Tibial nerve (tissue), 4 donors: ENCODE results near the gene ATP2B3. TPM values are rescaled to one million over a fixed set of nuclear protein-coding genes. Genes with fewer than 3 reads are reported as not detected.

Source experiments
- DNase-seq, 2 donors: peaks; one replicate each; pipeline ENCODE4 v3.0.0-alpha.2; 2019; ENCODE audit warnings: low spot score in 2 of 2
- H3K27ac ChIP-seq, 4 donors: fragments of 200-600 bp; sonication (generic) in 3 of 4; one replicate each; pipeline ENCODE4 v1.5.1; 2017 to 2019; ENCODE audit warnings: mild to moderate bottlenecking in 1 of 4
- H3K27me3 ChIP-seq, 2 donors: fragments of 200-600 bp; sonication (generic) in 1 of 2; one replicate each; pipeline versions ENCODE4 v1.5.1 to v1.6.0; 2017 to 2019
- H3K36me3 ChIP-seq, 3 donors: fragments of 200-600 bp; sonication (generic); one replicate each; pipeline ENCODE4 v1.5.1; 2018 to 2019
- H3K4me1 ChIP-seq, 4 donors: fragments of 200-600 bp; sonication (generic) in 3 of 4; one replicate each; pipeline ENCODE4 v1.5.1; 2017 to 2019
- H3K4me3 ChIP-seq, 4 donors: fragments of 200-600 bp; sonication (generic) in 3 of 4; one replicate each; pipeline ENCODE4 v1.5.1; 2017 to 2019; ENCODE audit warnings: mild to moderate bottlenecking in 1 of 4, moderate library complexity in 1 of 4
- H3K9me3 ChIP-seq, 4 donors: fragments of 200-600 bp; sonication (generic) in 3 of 4; one replicate each; pipeline ENCODE4 v1.5.1; 2017 to 2019
- CTCF ChIP-seq, 5 experiments: fragments of 200-600 bp in 3 of 5; fragments of 450-650 bp in 2 of 5; sonication (generic) in 3 of 5; IDR thresholded peaks; one replicate each; pipeline ENCODE4 v1.5.1; 2016 to 2019; ENCODE audit warnings: antibody characterized with exemption in 5 of 5, mild to moderate bottlenecking in 3 of 5, moderate library complexity in 2 of 5
- EP300 ChIP-seq, 2 donors: sonication (generic); formaldehyde crosslinking; IDR thresholded peaks; one replicate each; pipeline ENCODE4 v1.6.1; 2017; ENCODE audit warnings: antibody characterized with exemption in 2 of 2, mild to moderate bottlenecking in 1 of 2
- POLR2A ChIP-seq, 2 donors: fragments of 450-650 bp; IDR thresholded peaks; one replicate each; pipeline ENCODE4 v1.6.1; 2017; ENCODE audit warnings: antibody characterized with exemption in 2 of 2, mild to moderate bottlenecking in 2 of 2, moderate library complexity in 2 of 2
- WGBS, 2 donors: methylation state at CpG; one replicate each; pipeline ENCODE4 v1.1.5; 2018; 5-methylcytosine and 5-hydroxymethylcytosine counted together
- total RNA-seq, 4 donors: library from RNA; depleted of rRNA; stranded (reverse); fragments of >200 nt; gene quantifications; one replicate each; pipeline ENCODE4 v1.1.0, GENCODE V29; 2016

Gene ATP2B3
- total RNA-seq, 4 donors from 2014 or later: not detected

GRCh38 chrX:153595387-153595786 is 77.9 kb downstream of the ATP2B3 start:
- peaks cover 0 to 52% (median 0%) of the 10 kb centered on the region in 3 donors for H3K36me3 ChIP-seq
- WGBS, 2 donors: 84 to 94% methylated on average over 11 of the region's 11 CpGs

GRCh38 chrX:153595859-153596857 is 78.7 kb downstream of the ATP2B3 start:
- peaks cover 0 to 5% of the 10 kb centered on the region in 2 donors for H3K27me3 ChIP-seq
- DNase-seq: no peak

More at GRCh38 chrX:153595387-153595786, 77.9 kb downstream of the ATP2B3 start:
- Histone ChIP-seq H3K27me3 (peaks cover 0 to 5% of the 10 kb centered on the region in 2 donors), H3K27ac (no peak overlapping the region), H3K9me3 (no peaks in the 10 kb centered on the region), H3K4me3 (no peak overlapping the region), H3K4me1 (peaks cover 0 to 13% (median 2%) of the 10 kb centered on the region in 4 donors)
- DNase-seq: no peak
- TF ChIP-seq EP300 (IDR thresholded peaks at IDR 0.05) (no peak), POLR2A (IDR thresholded peaks at IDR 0.05) (no peak), CTCF (IDR thresholded peaks at IDR 0.05) (no peak)

GRCh38 chrX:153596981-153597750 is 79.7 kb downstream of the ATP2B3 start:
- Histone ChIP-seq H3K27me3 (peaks cover 0 to 5% of the 10 kb centered on the region in 2 donors), H3K9me3 (no peaks in the 10 kb centered on the region)
- 83 to 87% methylated on average over 4 to 6 of the region's 6 CpGs for WGBS, 2 donors

More at GRCh38 chrX:153595859-153596857, 78.7 kb downstream of the ATP2B3 start:
- no peak overlapping the region for H3K27ac ChIP-seq
- peaks cover 0 to 45% (median 0%) of the 10 kb centered on the region in 3 donors for H3K36me3 ChIP-seq
- WGBS, 2 donors: 93 to 95% methylated on average over 8 to 21 of the region's 21 CpGs
- H3K9me3 ChIP-seq: no peaks in the 10 kb centered on the region
- peaks cover 0 to 21% (median 2%) of the 10 kb centered on the region in 4 donors for H3K4me1 ChIP-seq
- no peak overlapping the region for H3K4me3 ChIP-seq
- TF ChIP-seq POLR2A (IDR thresholded peaks at IDR 0.05) (no peak), CTCF (IDR thresholded peaks at IDR 0.05) (no peak), EP300 (IDR thresholded peaks at IDR 0.05) (no peak)

GRCh38 chrX:153598541-153599191 is 81.2 kb downstream of the ATP2B3 start, which contains the start of gene CCNQ:
Gene CCNQ, minus strand, starts transcription at chrX:153599139. Its CDS starts 66 bp downstream, at chrX:153599073.
- no peaks in the 10 kb centered on the region for H3K9me3 ChIP-seq
- H3K4me3 ChIP-seq: peak within 1 kb of the TSS; percentile 48 to 83 (median 60)
- 0 to 33% methylated on average over 1 to 26 of the region's 79 CpGs for WGBS, 2 donors
- TF ChIP-seq CTCF (IDR thresholded peaks at IDR 0.05) (no peak), POLR2A (IDR thresholded peaks at IDR 0.05) (peak in 1 of 2 donors; percentile 47), EP300 (IDR thresholded peaks at IDR 0.05) (no peak)
- H3K27me3 ChIP-seq: peaks cover 0 to 5% of the 10 kb centered on the region in 2 donors
- peaks cover 0 to 22% (median 2%) of the 10 kb centered on the region in 4 donors for H3K4me1 ChIP-seq
- H3K27ac ChIP-seq: peak within 1 kb of the TSS in 3 of 4 donors; percentile 37 to 78 (median 70)
- peaks cover 0 to 19% (median 0%) of the 10 kb centered on the region in 3 donors for H3K36me3 ChIP-seq
- no peak for DNase-seq

More at GRCh38 chrX:153596981-153597750, 79.7 kb downstream of the ATP2B3 start:
- TF ChIP-seq POLR2A (IDR thresholded peaks at IDR 0.05): no peak
- no peak for TF ChIP-seq EP300 (IDR thresholded peaks at IDR 0.05)
- no peak for TF ChIP-seq CTCF (IDR thresholded peaks at IDR 0.05)
- no peak overlapping the region for H3K27ac ChIP-seq
- peaks cover 0 to 22% (median 2%) of the 10 kb centered on the region in 4 donors for H3K4me1 ChIP-seq
- no peak for DNase-seq
- no peak overlapping the region for H3K4me3 ChIP-seq
- H3K36me3 ChIP-seq: peaks cover 0 to 34% (median 0%) of the 10 kb centered on the region in 3 donors
